Fibroblast of lung (primary cell): ENCODE measurements around the gene TATDN2. TPM values are rescaled to one million over a fixed set of nuclear protein-coding genes. Genes with fewer than 3 reads are reported as not detected.

Source experiments
- DNase-seq, 2 donors: peaks; one replicate each; pipeline versions ENCODE4 v3.0.0 to v3.0.0-alpha.2; 2010; ENCODE audit warnings: low read depth in 2 of 2
- H2AFZ ChIP-seq: 2 replicates; pipeline ENCODE4 v1.5.1; 2012; ENCODE audit warnings: low read length, control low read depth, inconsistent platforms
- H3K27ac ChIP-seq: 2 replicates; pipeline ENCODE4 v1.5.1; 2011; ENCODE audit warnings: low read length, control low read depth; ENCODE audit not compliant: insufficient read depth
- H3K27me3 ChIP-seq: 2 replicates; pipeline ENCODE4 v1.5.1; 2011; ENCODE audit warnings: mild to moderate bottlenecking, low read length; ENCODE audit not compliant: control insufficient read depth, insufficient read depth
- H3K36me3 ChIP-seq: 2 replicates; pipeline ENCODE4 v1.5.1; 2011; ENCODE audit warnings: low read length; ENCODE audit not compliant: control insufficient read depth, insufficient read depth
- H3K4me1 ChIP-seq: 2 replicates; pipeline ENCODE4 v1.5.1; 2011; ENCODE audit warnings: low read length; ENCODE audit not compliant: control insufficient read depth, insufficient read depth; ENCODE audit errors: extremely low read depth
- H3K4me2 ChIP-seq: 2 replicates; pipeline ENCODE4 v1.5.1; 2011; ENCODE audit warnings: low read length, control low read depth; ENCODE audit not compliant: insufficient read depth; ENCODE audit errors: extremely low read depth
- H3K4me3 ChIP-seq, 4 experiments: fragments of 200-600 bp in 1 of 4; sonication (generic) in 1 of 4; replicated peaks in 1 of 4; 2 replicates each; pipeline ENCODE4 v1.5.1; 2011 to 2016; ENCODE audit warnings: low read length in 4 of 4, low read depth in 3 of 4, mild to moderate bottlenecking in 3 of 4, control low read depth in 2 of 4, inconsistent platforms in 1 of 4, mixed read lengths in 1 of 4; ENCODE audit not compliant: insufficient read depth in 1 of 4; ENCODE audit errors: control extremely low read depth in 1 of 4
- H3K79me2 ChIP-seq: 2 replicates; pipeline ENCODE4 v1.5.1; 2012; ENCODE audit warnings: mild to moderate bottlenecking, low read length, inconsistent platforms; ENCODE audit not compliant: control insufficient read depth, insufficient read depth
- H3K9ac ChIP-seq: 2 replicates; pipeline ENCODE4 v1.5.1; 2011; ENCODE audit warnings: mild to moderate bottlenecking, low read length, control low read depth; ENCODE audit not compliant: insufficient read depth
- H3K9me3 ChIP-seq: 2 replicates; pipeline ENCODE4 v1.5.1; 2012; ENCODE audit warnings: low read depth, low read length; ENCODE audit not compliant: control insufficient read depth, insufficient read depth
- H4K20me1 ChIP-seq: 2 replicates; pipeline ENCODE4 v1.5.1; 2011; ENCODE audit warnings: low read length; ENCODE audit not compliant: control insufficient read depth, insufficient read depth; ENCODE audit errors: extremely low read depth
- CTCF ChIP-seq, 2 donors: IDR thresholded peaks in 1 of 2; conservative IDR thresholded peaks in 1 of 2; 1 replicate in 1 of 2; 2 replicates in 1 of 2; pipeline ENCODE4 v1.5.1; 2011 to 2012; ENCODE audit warnings: low read length in 2 of 2, control low read depth in 1 of 2, inconsistent platforms in 1 of 2, low read depth in 1 of 2, mild to moderate bottlenecking in 1 of 2
- EZH2 ChIP-seq: IDR thresholded peaks from 2 replicates; pipeline ENCODE4 v1.5.1; 2012; ENCODE audit warnings: low read length, control low read depth, mild to moderate bottlenecking; ENCODE audit errors: missing control alignments
- polyA plus RNA-seq, 2 donors: library from polyadenylated mRNA; depleted of rRNA in 1 of 2; stranded (reverse) in 1 of 2; unstranded in 1 of 2; fragments of >200 nt; gene quantifications; 2 replicates each; pipeline ENCODE4 v1.2.1, GENCODE V29; 2011 to 2012; ENCODE audit warnings: missing spikeins in 1 of 2
- total RNA-seq: library from RNA; depleted of rRNA; stranded (reverse); fragments of >200 nt; gene quantifications from 2 replicates; pipeline ENCODE4 v1.2.1, GENCODE V29; 2014

Gene TATDN2
- total and polyA plus RNA-seq, 2 donors (not counting 1 experiment from before 2014, with no cell fraction given), result 12.4 to 16.5 TPM

GRCh38 chr3:10299679-10300078 lies 51.4 kb downstream of the TATDN2 start:
- no peaks in the 10 kb centered on the region for H3K9me3 ChIP-seq
- no peak overlapping the region for H3K9ac ChIP-seq
- H3K27me3 ChIP-seq, result no peaks in the 10 kb centered on the region
- H2AFZ ChIP-seq, result no peak overlapping the region
- no peak overlapping the region for H3K27ac ChIP-seq
- peaks cover 24% of the 10 kb centered on the region for H3K36me3 ChIP-seq
- no peaks in the 10 kb centered on the region for H3K79me2 ChIP-seq
- H4K20me1 ChIP-seq, result no peaks in the 10 kb centered on the region
- H3K4me3 ChIP-seq, result no peak overlapping the region
- H3K4me2 ChIP-seq, result no peak overlapping the region
- TF ChIP-seq EZH2, result no peak
- no peak for TF ChIP-seq CTCF (conservative IDR thresholded peaks at IDR 0.05 in 1 of 2, IDR thresholded peaks at IDR 0.05 in 1 of 2; ENCODE audit: low read depth in 1 of 2, low read length in 2 of 2)
- no peak for DNase-seq
- H3K4me1 ChIP-seq, result no peaks in the 10 kb centered on the region

DNA sequence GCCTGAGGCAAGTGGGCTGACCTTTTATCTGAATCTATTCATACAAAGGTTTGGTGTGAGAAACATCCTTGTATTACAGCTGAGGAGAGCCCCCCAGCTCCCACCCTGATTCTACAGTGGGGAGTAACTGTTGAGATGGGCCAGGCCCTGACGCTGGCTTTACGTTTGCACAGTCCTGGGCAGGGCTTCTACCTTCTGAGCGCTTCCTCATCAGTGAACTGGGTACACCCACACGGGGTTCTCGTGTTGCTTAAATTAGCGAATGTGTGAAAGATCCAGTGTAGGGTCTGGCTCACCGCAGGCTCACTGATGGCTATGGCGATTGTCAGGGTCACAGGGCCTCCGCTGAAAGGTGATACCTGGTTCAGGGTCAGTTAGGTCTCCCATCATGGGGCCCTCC lies 51.8 kb downstream of the TATDN2 start:
- H3K27ac ChIP-seq, result no peak overlapping the region
- no peak for DNase-seq
- no peaks in the 10 kb centered on the region for H3K4me1 ChIP-seq
- H3K4me3 ChIP-seq, result no peak overlapping the region
- H3K9me3 ChIP-seq, result no peaks in the 10 kb centered on the region
- no peak overlapping the region for H2AFZ ChIP-seq
- H3K79me2 ChIP-seq, result no peaks in the 10 kb centered on the region
- peaks cover 28% of the 10 kb centered on the region for H3K36me3 ChIP-seq
- no peak overlapping the region for H3K9ac ChIP-seq
- H4K20me1 ChIP-seq, result no peaks in the 10 kb centered on the region
- no peak overlapping the region for H3K4me2 ChIP-seq
- H3K27me3 ChIP-seq, result no peaks in the 10 kb centered on the region
- TF ChIP-seq EZH2 (no peak), CTCF (conservative IDR thresholded peaks at IDR 0.05 in 1 of 2, IDR thresholded peaks at IDR 0.05 in 1 of 2; ENCODE audit: low read depth in 1 of 2, low read length in 2 of 2) (no peak)

GRCh38 chr3:10303105-10303504 lies 54.8 kb downstream of the TATDN2 start:
- Histone ChIP-seq H3K79me2 (no peaks in the 10 kb centered on the region), H3K27ac (no peak overlapping the region), H3K4me2 (no peak overlapping the region), H3K9ac (no peak overlapping the region), H4K20me1 (no peaks in the 10 kb centered on the region), H3K4me3 (no peak overlapping the region), H3K4me1 (no peaks in the 10 kb centered on the region), H2AFZ (no peak overlapping the region), H3K36me3 (peaks cover 37% of the 10 kb centered on the region), H3K27me3 (no peaks in the 10 kb centered on the region), H3K9me3 (no peaks in the 10 kb centered on the region)
- no peak for DNase-seq
- TF ChIP-seq EZH2 (no peak), CTCF (conservative IDR thresholded peaks at IDR 0.05 in 1 of 2, IDR thresholded peaks at IDR 0.05 in 1 of 2; ENCODE audit: low read depth in 1 of 2, low read length in 2 of 2) (no peak)
